SKM-1 (cell line): ENCODE measurements around the gene TCAP.
"Not testable (repeated sequence)": the region's sequence is repeated elsewhere in the genome, so short reads cannot be mapped to it uniquely, and the experiment has no call there.

Source experiments
- DNase-seq: peaks from one replicate; lab custom pipeline; 2025; ENCODE audit not compliant: unreplicated experiment; lab: John Stamatoyannopoulos, UW

Gene TCAP

GRCh38 chr17:39678340-39679116, 13.4 kb downstream of the TCAP start:
- no peak for DNase-seq

GRCh38 chr17:39679521-39680192, 14.5 kb downstream of the TCAP start:
- no peak for DNase-seq

- no peak for DNase-seq
Observed at GRCh38 chr17:39683295-39683939, 18.3 kb downstream of the TCAP start.

- DNase-seq: no peak
Observed at GRCh38 chr17:39684369-39685192, 19.4 kb downstream of the TCAP start.

- no peak for DNase-seq
Observed at GRCh38 chr17:39687101-39687545, 22.0 kb downstream of the TCAP start.

GRCh38 chr17:39687546-39688474, 22.7 kb downstream of the TCAP start, which contains the start of gene PGAP3:
PGAP3 (minus strand) TSS chr17:39688057; CDS start chr17:39688014, 43 bp downstream.
- peak; percentile 76 for DNase-seq

GRCh38 chr17:39688475-39688835, 23.3 kb downstream of the TCAP start:
- no peak for DNase-seq

GRCh38 chr17:39688945-39689344, 23.8 kb downstream of the TCAP start:
- no peak for DNase-seq

GRCh38 chr17:39694593-39694992, 29.4 kb downstream of the TCAP start:
- DNase-seq: no peak

GRCh38 chr17:39695089-39695474, 29.9 kb downstream of the TCAP start:
- DNase-seq: no peak

- no peak for DNase-seq
Observed at GRCh38 chr17:39696731-39697130, 31.6 kb downstream of the TCAP start.

- DNase-seq: no peak
Observed at GRCh38 chr17:39697961-39698360, 32.8 kb downstream of the TCAP start.

GRCh38 chr17:39699157-39699817, 34.1 kb downstream of the TCAP start:
- not testable (repeated sequence) for DNase-seq

- DNase-seq: no peak
Observed at GRCh38 chr17:39699818-39700147, 34.6 kb downstream of the TCAP start, which contains the start of gene ERBB2. ERBB2 (plus strand) TSS chr17:39700064; CDS start chr17:39700239, 175 bp downstream.

- no peak for DNase-seq
Observed at GRCh38 chr17:39700148-39700987, 35.2 kb downstream of the TCAP start.

GRCh38 chr17:39701012-39701783, 36.0 kb downstream of the TCAP start:
- no peak for DNase-seq

- no peak for DNase-seq
Observed at GRCh38 chr17:39701784-39702422, 36.8 kb downstream of the TCAP start.
